HL-60/S4 treated with retinoic acid at 250 ng/mL for 4 days and 3 days (cell line): Measurements from ENCODE around the gene LSM3.

ENCODE experiments used
- in situ Hi-C: fragments of 300-500 bp; cut with MboI; formaldehyde crosslinking; loops from 2 replicates; pipeline ENCODE4 v1.7.0; 2022; ENCODE audit warnings: low sequenced_read_pairs

Gene LSM3

DNA sequence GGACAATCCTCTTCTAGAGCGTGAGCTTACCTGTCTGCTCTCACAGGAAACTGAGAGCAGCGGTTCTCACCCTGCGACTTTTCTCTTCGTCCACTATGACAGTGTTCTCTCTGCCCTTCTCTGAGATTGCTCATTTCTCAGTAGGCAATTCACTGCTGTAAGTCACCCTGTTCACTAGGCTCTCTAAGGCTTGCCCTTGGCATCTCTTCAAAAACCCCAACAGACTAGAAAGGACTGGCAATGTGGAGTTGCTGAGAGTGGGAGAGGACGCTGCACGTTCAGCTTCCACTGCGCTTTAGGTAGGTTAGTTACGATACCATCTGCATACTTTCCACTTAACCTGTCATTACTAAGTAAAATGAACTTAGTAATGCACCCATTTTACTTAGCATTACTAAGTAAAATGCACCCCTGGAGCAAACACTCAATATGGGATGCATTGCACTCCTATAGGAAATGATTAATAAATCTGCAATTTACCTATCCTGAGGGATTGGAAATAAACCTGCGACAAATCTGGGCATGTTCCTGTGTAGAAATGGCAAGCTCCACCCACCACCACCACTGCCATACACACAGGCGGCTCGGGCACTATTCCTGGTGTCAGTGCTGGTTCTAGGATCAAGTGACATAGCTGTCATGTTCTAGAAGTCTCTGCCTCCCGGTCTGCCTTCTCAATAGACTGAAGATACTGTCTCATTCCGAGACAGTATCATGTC lies 21.6 kb upstream of the LSM3 start:
- in situ Hi-C loops, result no loop called here

DNA sequence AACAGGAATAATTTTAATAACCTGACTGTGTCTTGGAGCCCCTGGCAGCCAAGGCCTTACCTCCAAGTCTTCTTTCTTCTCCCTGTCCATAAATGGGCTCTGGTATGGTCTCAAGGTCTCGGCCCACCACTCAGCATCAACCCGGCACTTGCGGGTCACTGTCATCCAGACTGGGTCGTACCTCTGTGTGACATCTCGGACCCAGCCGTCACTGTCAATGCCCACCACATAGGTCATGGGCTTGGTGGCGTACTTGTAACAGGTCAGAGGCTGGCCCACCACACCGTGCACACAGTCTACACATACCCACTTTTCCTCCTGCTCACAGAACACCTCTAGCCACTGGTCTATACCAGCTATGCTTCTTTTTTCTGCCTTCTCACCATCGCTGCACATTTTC lies 20.7 kb upstream of the LSM3 start:
- in situ Hi-C loops, result no loop called here

DNA sequence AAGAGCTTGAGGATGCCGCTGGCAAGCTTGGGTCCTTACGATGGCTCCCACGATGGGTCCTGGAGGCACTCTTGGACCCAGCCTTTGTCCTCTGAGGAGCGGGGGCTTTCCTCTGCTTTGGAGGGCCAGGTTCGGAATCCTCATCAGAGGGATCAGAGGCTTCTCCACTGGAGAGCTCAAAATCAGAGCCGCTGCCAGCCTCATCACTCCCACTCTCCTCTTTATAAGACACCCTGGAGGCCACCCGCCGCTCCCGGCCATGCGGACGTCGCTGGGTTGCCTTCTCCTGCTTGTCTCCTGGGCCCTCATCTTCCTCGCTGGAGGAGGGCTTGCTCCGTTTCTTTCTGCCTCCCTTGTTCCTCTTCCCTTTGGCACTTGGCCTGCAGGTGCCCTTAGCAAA lies 20.2 kb upstream of the LSM3 start:
- in situ Hi-C loops, result no loop called here

DNA sequence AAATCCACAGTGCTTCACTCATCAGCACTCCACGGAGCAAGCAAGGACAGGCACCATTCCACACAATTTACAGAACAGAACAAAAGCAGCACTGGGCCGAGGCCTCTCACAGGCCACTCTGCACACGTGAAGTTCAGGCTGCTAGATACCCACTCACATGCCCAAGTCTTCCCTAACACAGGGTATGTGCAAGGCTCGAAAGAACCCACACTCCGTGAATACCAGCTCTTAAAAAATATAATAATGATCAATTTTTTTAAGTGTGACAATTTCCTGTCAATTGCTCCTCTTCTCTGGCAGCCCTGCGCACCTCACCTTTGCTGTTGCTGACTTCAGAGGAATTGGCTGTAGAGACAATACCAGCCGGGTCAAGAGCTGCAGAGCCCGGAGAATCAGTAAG lies 19.2 kb upstream of the LSM3 start:
- in situ Hi-C loops, result no loop called here

DNA sequence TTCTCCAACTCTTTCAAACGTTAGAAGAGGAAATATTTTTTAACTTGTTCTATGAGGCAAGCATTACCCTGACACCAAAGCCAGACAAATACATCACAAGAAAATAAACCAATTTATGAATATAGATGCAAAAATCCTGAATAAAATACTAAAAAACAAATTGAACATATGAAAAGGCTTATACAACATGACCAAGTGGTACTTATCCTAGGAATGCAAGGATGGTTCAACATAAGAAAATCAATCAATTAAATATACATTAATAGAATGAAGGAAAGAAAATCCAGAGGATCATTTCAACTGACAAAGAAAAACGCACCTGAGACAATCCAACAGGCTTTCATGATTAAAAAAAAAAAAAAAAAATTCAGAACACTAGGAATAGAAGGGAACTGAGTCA lies 17.3 kb upstream of the LSM3 start:
- in situ Hi-C loops, result no loop called here

DNA sequence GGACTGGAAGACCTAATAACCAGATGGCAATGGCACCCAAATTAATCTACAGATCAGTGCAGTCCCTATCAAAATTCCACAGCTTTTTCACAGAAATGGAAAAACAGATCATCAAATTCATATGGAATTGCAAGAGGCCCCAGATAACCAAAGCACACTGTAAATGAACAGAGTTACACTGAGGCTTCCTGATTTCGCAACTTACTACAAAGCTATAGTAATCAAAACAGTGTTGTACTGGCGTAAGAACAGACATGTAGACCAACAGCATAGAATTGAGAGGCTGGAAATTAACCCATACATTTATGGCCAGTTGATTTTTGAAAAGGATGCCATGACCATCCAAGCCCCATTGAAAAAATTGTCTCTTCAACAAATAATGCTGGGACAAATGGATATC lies 16.4 kb upstream of the LSM3 start:
- in situ Hi-C loops, result no loop called here

DNA sequence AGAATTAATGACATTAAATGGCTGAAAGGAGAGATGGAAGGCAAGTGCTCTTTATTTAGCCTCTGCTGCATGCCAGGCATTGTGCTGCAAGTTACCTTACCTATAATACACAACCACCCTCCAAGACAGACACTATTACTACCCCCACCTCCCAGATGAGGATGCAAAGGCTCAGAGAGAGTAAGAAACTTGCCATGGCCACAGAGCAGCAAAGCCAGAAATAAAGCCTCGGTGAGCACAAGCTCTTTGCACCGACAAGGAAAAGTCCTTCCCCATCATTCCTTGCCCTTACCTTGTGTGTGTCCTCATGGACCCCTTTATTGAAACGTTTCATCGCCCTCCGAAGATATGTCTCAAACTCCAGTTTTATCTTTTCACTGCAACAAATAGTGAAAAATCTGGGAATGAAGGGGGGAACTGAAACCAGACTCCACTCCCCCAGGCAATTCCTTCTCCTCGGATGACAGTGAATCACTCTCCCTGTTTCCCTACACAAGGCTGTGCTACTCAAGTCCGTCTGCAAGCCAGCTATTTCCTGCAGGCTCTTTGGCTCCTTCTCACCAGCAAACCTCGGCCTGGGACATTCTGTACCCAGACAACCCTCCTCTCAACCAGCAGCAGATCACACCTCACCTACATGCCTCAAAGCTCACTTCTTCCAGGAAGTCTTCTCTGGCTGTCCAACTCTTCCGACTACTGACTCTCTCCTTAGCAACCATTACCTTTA lies 11.6 kb upstream of the LSM3 start:
- in situ Hi-C loops, result no loop called here

DNA sequence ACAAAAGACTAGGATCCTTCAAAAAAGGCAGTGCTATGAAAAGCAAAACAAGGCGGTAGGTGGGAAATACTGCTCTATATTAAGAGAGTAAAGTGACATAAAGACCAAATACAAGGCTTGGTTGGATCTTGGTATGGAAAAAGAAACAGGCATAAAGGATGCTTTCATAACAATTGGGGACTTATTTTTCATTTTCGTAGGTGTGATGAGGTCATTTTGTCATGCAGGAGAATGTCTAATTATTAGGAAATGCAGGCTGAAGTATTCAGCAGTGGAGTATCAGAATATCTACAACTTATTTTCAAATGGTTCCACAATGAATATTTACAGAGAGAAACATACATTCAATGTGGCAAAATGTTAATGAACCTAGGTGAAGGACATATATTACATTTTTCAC lies 9.2 kb upstream of the LSM3 start:
- in situ Hi-C loops, result no loop called here

DNA sequence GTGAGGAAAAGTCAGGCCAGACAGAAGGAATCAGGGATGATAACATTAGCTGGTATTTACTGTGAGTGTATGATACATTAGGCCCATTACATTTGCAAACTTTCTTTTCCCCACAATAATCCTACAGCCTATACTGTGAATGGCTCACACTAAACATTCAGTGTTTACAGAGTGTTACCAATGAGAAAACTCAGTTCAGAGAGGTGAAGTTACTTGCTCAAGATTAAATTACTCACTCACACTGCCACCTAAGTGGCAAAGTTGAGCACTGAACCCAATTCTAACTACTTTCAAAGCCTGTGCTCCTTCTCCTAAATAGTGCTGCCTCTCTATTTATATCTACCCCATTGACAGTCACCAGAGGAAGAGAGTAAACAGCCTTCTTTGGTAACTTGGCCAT lies 8.7 kb upstream of the LSM3 start:
- in situ Hi-C loops, result no loop called here

DNA sequence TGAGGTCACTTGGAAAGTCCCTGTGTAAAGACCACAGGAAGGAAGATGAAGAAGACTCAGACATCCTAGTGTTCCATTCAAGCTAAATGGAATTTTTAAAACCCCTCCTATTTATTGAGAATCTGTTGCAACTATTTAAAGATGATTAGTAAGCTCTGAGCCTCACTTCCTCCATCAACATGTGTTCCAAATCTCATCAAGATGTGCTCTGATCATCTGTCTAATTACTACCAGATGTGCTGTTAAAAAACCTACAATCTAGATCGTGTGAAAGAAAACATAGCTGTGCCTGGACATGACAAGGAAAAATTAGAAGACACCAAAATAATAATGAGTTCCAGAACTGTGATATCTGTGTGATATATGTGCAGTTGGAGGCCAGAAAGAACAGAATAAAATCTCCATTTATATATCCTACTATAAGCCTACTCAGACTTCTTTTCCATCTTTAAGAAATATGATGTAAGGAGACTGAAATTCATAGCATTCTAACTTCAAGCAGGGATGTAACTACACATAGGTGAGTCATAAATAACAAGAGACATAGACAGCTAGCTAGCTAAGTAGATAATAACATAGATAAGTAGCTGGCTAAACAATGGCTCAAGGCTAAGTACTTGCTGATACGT lies 8.0 kb upstream of the LSM3 start:
- in situ Hi-C loops, result no loop called here

DNA sequence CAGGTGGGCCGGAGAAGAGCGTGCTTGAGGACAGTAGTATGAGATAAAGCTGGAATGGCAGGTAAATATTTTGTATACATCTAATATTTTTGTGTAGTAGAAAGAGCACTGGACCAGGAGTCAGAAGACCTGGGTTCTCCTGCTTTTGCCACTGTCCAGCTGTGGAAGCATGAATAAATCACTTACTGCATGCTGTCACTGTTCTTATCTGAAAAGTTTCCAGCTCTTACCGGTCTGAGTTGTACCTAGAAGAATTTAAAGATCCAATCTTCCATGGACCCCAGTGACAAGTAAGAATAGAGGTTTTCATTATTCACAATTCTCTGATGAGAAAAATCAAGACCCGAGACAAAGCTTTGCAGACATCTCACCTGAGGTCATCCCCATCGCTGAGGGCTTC lies 6.1 kb upstream of the LSM3 start:
- in situ Hi-C loops, result no loop called here

DNA sequence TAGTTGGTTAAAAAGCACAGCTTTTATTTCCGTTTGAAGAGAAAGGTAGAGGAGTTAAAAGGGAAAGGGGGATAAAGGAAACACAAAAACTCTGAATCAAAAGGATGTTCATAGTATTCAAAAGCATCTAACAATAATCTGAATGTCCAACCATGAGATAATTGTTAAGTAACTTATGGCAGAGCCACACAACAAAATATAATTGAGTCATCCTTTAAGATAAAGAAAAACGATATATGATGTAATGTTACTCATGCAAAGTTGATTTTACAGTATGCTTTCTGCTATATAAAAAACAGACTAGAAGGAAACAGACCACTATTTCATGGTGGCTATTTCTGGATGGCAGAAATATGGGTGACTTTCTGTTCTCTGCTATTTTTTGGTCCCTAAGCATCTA lies 4.1 kb upstream of the LSM3 start:
- in situ Hi-C loops, result no loop called here

DNA sequence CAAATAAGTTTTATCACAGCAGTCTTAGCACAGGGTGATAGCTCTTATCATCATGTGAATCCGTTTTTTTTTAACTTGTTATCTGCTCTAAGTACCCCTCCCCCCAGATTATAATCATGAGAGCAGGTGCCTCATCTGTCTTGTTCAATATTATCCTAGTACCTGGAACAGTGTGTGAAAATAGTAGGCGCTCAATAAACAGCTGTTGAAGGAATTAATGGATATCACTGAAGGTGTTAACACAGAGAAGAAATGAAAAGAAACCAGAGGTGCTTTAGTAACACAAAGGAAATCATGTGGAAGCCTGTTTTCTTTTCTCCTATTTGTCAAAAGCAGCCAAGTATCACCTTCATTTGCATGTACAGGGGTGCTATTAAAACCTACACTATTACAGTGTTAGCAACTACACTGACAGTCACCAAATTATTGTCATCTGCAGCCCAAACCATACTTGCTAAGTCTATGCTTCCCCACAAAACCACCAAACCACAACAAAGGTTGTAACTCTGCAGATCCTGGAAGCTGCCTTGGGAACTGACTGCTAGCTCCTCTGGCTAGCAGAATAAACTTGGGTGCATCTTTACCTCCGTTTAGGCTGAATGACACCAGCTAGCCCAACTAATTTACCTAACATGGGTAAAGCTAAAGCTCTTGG lies 3.1 kb upstream of the LSM3 start:
- in situ Hi-C loops, result no loop called here

DNA sequence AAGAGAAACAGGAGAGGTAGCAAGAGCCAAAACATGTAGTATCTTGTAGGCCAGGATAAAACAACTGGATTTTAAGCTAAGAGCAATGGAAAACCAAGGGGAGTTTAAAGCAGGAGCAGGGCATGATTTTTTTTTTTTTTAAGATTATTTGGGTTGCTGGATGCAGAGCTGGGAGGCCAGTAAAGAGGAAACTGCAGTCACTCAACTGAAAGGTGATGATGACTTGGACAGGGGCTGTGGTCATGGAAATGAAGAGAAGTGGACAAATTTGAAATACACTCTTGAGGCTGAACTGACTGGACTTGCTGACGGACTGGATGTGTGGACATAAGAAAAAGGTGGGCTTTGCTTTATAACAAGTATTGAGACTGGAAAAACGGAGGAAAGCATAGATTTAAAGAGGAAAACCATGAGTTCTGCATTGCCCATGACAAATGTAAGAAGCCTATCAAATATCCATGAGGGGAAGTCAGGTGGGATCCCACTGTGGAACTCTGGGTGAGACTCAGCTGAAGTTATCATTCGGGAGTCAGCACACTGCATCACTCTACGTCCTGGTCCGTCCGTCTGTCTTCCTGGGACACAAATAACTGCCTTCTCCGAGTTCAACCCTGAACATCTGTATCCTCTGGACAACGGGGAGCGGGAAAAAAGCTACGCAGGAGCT lies 904 bp upstream of the LSM3 start:
- in situ Hi-C loops, result no loop called here

DNA sequence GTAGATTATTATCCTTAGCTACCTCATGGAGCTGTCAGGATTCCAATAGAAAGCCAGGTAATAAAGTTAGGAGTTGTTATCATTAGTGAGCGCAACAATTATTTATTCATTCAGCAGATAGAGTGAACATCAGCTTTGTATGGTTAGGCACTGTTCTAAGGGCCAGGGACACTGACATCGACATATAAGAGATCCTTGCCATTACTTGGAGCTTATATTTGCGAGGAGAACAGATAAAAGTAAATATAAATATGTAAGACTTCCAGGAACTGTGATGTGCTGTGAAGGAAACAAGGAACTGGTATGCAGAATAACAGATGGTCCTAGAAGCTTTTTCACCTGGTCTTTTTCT lies 473 bp downstream of the LSM3 start:
- in situ Hi-C loops, result no loop called here

DNA sequence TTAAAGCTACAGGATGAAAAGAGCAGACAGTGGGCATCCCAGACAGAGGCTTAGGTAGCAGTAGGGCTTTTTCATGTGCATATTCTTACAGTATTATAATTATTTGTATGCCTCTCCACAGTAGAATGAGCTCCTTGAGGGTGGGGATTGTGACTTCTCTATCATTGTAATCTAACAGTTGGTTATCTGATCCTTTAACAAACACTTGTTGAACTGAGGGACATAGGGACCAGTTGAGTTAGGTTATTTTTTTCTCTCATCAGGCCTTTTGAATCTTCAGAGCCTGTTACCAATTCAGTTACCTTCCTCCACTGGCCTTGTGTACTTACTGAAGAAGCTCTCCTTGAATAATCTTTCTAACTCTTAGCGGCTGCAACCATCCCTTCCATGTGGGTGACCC lies 1.2 kb downstream of the LSM3 start:
- in situ Hi-C loops, result no loop called here

DNA sequence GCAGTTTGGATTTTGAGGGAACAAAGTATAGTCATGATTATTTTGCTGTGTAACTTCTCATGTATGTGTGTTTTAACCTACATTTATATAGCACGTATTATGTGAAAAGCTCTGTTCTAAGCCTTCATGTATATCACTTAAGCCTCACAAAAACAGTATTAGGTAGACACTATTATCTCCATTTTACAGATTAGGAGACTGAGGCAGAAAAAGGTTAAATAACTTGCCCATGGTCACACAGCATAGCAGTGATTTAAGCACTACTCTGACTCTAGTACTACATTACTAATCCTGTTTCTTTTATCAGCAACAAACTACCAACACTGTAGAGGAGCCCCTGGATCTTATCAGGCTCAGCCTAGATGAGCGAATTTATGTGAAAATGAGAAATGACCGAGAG lies 2.6 kb downstream of the LSM3 start:
- in situ Hi-C loops, result no loop called here

DNA sequence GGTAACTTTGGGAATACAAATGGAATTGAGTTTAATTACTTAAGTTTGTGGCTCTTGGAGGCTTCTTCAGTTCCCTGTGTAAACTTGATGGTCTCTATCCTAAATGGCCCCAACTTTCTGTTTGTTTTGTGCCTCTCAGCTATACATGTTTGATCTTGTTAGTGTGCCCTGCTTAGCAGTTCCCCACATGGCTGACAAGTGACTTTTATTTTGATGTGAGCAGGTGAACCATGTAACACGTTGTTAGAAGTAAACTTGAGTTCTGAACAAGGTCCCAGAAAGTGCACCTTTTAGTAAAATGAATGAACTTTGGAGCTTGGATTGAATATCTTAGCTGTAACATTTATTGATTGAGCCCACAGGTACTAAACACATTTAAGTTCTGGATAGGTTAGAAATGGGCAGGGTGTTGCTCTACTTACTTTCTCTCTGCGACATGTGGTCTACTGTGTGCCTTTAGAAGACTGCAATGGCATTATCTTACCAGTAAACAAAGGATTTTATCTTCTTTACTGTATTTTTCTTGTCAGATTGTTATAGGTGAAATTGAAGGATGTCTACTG lies 4.5 kb downstream of the LSM3 start:
- in situ Hi-C loops, result no loop called here

DNA sequence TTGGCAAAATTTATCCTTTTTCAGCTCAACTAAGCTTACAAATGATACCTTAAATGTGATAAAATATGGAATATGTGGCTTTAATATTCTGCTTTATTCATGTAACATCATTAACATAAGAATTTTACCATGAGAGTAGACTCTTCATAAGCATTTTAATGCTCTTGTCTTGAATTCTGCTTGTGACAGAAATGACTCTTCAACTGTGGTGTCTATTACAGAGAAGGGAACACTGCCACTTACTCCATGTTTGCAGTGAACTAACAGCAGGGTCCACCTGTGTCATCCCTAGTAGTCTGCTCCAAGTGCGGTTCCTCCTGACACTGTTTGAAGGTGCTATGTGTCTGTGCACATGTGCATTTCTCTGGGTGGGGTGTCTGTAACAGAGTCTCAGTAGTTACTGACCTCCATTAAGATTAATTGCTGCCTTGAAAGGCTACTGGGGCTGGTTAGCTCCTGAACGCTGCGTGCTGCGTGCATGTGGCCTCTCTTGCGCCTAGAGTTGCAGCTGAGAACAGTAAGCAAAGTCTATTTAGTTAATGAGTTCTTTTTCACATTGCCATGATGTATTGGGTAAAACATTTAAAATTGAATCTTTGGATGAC lies 8.3 kb downstream of the LSM3 start:
- in situ Hi-C loops, result no loop called here

DNA sequence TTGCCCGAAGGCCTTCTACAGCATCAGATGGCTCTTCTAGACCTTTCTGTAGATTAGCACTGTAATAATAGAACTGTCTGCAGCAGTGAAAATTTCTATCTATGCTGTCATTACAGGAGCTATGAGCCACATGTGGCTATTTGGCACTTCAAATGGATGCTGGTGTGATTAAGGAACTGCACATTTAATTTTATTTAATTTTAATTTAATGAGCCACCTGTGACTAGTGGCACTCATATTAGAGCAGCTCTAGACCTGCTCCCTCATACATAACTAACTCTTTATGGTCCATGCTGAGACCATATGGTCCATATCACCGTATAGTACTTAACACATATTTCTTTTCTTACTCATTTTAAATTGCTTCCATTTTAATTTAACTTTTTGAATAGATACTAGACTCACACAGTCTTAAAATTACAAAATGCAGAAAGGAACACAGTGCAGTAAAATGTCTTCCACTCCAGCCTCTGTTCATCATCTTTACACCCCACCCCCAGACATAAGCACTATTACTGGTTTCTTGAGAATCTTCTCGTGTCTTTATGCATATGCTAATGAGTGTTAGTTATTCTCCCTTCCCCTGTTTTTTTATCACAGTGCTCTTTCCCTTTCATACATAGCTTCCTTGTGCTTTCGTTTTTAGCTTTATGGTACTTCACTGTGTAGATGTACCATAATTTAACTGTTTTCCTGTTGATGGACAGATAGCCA lies 9.6 kb downstream of the LSM3 start:
- in situ Hi-C loops, result no loop called here
